Ovary (tissue), 9 donors: ENCODE measurements around the gene CERCAM. TPM values are rescaled to one million over a fixed set of nuclear protein-coding genes. Genes with fewer than 3 reads are reported as not detected.

ENCODE experiments used
- DNase-seq, 5 donors: peaks; one replicate each; pipeline ENCODE4 v3.0.0-alpha.2; 2019 to 2020
- H3K27ac ChIP-seq, 2 donors: fragments of 200-600 bp; one replicate each; pipeline versions ENCODE4 v1.5.1 to v1.8.0; 2019 to 2022
- H3K27me3 ChIP-seq: fragments of 200-600 bp; one replicate; pipeline ENCODE4 v1.8.0; 2022
- H3K36me3 ChIP-seq: fragments of 200-600 bp; sonication (generic); one replicate; pipeline ENCODE4 v1.5.1; 2019
- H3K4me1 ChIP-seq: one replicate; pipeline ENCODE4 v1.8.1; 2013; ENCODE audit warnings: mild to moderate bottlenecking, moderate library complexity; ENCODE audit not compliant: insufficient read depth
- H3K4me3 ChIP-seq: fragments of 200-600 bp; sonication (generic); one replicate; pipeline ENCODE4 v1.5.1; 2017
- H3K9me3 ChIP-seq, 2 donors: fragments of 200-600 bp in 1 of 2; sonication (generic) in 1 of 2; one replicate each; pipeline versions ENCODE4 v1.5.1 to v1.8.1; 2013 to 2019; ENCODE audit warnings: mild to moderate bottlenecking in 1 of 2, moderate library complexity in 1 of 2
- EP300 ChIP-seq: sonication (generic); formaldehyde crosslinking; IDR thresholded peaks from one replicate; pipeline ENCODE4 v1.6.1; 2017; ENCODE audit warnings: antibody characterized with exemption
- POLR2A ChIP-seq: fragments of 450-650 bp; IDR thresholded peaks from one replicate; pipeline ENCODE4 v1.6.1; 2017; ENCODE audit warnings: antibody characterized with exemption, mild to moderate bottlenecking, moderate library complexity
- WGBS, 3 donors: extraction: QIAGEN DNeasy Blood & Tissue Kit in 1 of 3; methylation state at CpG; one replicate each; pipeline versions ENCODE4 v1.1.5 to v1.1.7; 2013 to 2017; 5-methylcytosine and 5-hydroxymethylcytosine counted together
- intact Hi-C, 4 donors: fragments of 100-400 bp; cut with DNase I; formaldehyde crosslinking; loops; one replicate each; pipeline versions ENCODE4 v1.11.0 to v1.15.1; 2022 to 2023
- polyA plus RNA-seq, 2 donors: library from polyadenylated mRNA; stranded (reverse); fragments of 200-250 nt in 1 of 2; fragments of 350-450 nt in 1 of 2; fragmentation: Illumina TruSeq in 1 of 2; extraction: RNeasy Lipid Tissue Mini Kit (QIAGEN cat#74804) in 1 of 2; gene quantifications; one replicate each; pipeline ENCODE4 v1.2.3, GENCODE V29; 2013 to 2014
- total RNA-seq, 7 donors: library from RNA; depleted of rRNA in 2 of 7; stranded (reverse); fragments of >200 nt in 2 of 7; fragmentation: NEBNext Ultra II Directional in 3 of 7; extraction: Animal tissue kit (Norgen Biotek cat#: 25700) in 3 of 7; gene quantifications; one replicate each; pipeline versions ENCODE4 v1.1.0 to v1.2.4, GENCODE V29; 2016 to 2023
- TF ChIP-seq, protein P1 (sequence below), 3 donors: fragments of 450-650 bp in 2 of 3; fragments of 200-600 bp in 1 of 3; IDR thresholded peaks; one replicate each; pipeline versions ENCODE4 v1.5.1 to v1.8.0; 2016 to 2022; ENCODE audit warnings: antibody characterized with exemption in 3 of 3, mild to moderate bottlenecking in 1 of 3
- donor health status: DM: no; HTN: no; CAD: no; lungs with moderate emphysema.
- donor health status: DM: no; HTN: no; CAD: no.
- donor health status: Bipolar disorder and iron deficiency.
- donor health status: DM: yes; HTN: yes; CAD: no.
- donor health status: DM: no; HTN: no; CAD: no.
- donor health status: DM: yes; HTN: yes; CAD: no.

The CERCAM gene
- total and polyA plus RNA-seq, 9 donors = 19.6 to 63.9 (median 38.1) TPM

DNA sequence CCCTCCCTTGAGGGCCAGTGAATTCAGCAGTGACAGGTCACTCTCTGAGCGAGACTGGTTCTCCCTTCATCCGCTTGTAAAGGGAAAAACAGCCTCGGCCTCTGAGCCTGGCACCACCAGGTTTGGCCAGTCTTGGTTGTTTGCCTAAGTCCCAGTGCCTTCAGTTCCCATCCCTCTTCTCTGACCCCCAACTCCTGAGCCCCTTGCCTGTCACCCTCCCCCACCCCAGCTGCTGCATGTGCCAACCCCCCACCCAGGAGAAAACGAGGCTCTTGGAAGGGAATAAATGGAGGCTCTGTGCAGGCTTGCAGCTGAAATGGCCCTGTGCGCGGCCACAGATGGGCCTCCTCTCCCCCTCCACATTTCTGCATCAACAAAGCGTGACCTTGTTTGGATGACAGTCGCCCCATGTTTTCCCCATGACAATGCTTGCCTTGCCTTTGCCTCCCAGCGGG is 46.4 kb upstream of the CERCAM start:
- 76 to 80% (median 80%) methylated on average over 9 of the region's 9 CpGs for WGBS, 3 donors
- no peaks in the 10 kb centered on the region for H3K36me3 ChIP-seq
- TF ChIP-seq EP300 = no peak
- no peak for TF ChIP-seq POLR2A
- TF ChIP-seq, protein P1, sequence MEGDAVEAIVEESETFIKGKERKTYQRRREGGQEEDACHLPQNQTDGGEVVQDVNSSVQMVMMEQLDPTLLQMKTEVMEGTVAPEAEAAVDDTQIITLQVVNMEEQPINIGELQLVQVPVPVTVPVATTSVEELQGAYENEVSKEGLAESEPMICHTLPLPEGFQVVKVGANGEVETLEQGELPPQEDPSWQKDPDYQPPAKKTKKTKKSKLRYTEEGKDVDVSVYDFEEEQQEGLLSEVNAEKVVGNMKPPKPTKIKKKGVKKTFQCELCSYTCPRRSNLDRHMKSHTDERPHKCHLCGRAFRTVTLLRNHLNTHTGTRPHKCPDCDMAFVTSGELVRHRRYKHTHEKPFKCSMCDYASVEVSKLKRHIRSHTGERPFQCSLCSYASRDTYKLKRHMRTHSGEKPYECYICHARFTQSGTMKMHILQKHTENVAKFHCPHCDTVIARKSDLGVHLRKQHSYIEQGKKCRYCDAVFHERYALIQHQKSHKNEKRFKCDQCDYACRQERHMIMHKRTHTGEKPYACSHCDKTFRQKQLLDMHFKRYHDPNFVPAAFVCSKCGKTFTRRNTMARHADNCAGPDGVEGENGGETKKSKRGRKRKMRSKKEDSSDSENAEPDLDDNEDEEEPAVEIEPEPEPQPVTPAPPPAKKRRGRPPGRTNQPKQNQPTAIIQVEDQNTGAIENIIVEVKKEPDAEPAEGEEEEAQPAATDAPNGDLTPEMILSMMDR (IDR thresholded peaks at IDR 0.05) = no peak
- no peaks in the 10 kb centered on the region for H3K27me3 ChIP-seq
- no peaks in the 10 kb centered on the region for H3K9me3 ChIP-seq
- H3K4me1 ChIP-seq = peaks cover 1% of the 10 kb centered on the region
- H3K4me3 ChIP-seq = no peak overlapping the region
- intact Hi-C loops = no loop called here
- no peak for DNase-seq
- no peak overlapping the region for H3K27ac ChIP-seq

- no peaks in the 10 kb centered on the region for H3K9me3 ChIP-seq
- no peak overlapping the region for H3K4me3 ChIP-seq
- no peak overlapping the region for H3K27ac ChIP-seq
- no peaks in the 10 kb centered on the region for H3K27me3 ChIP-seq
- TF ChIP-seq, protein P1 (IDR thresholded peaks at IDR 0.05) = no peak
- no peak for TF ChIP-seq EP300
- TF ChIP-seq POLR2A = no peak
- WGBS, 3 donors = 48 to 54% (median 54%) methylated on average over 5 of the region's 5 CpGs
- intact Hi-C loops = no loop called here
- H3K4me1 ChIP-seq = peaks cover 1% of the 10 kb centered on the region
- DNase-seq = no peak
- H3K36me3 ChIP-seq = no peaks in the 10 kb centered on the region
Measured at GRCh38 chr9:128375865-128376264, 44.8 kb upstream of the CERCAM start.

- Histone ChIP-seq H3K4me3 (no peak overlapping the region), H3K27ac (no peak overlapping the region), H3K9me3 (no peaks in the 10 kb centered on the region), H3K4me1 (no peaks in the 10 kb centered on the region), H3K27me3 (no peaks in the 10 kb centered on the region), H3K36me3 (no peaks in the 10 kb centered on the region)
- intact Hi-C loops = no loop called here
- 56 to 66% (median 65%) methylated on average over 6 of the region's 6 CpGs for WGBS, 3 donors
- DNase-seq = no peak
- no peak for TF ChIP-seq POLR2A
- TF ChIP-seq EP300 = no peak
- TF ChIP-seq, protein P1 (IDR thresholded peaks at IDR 0.05) = no peak
Measured at GRCh38 chr9:128382261-128382660, 38.4 kb upstream of the CERCAM start.

DNA sequence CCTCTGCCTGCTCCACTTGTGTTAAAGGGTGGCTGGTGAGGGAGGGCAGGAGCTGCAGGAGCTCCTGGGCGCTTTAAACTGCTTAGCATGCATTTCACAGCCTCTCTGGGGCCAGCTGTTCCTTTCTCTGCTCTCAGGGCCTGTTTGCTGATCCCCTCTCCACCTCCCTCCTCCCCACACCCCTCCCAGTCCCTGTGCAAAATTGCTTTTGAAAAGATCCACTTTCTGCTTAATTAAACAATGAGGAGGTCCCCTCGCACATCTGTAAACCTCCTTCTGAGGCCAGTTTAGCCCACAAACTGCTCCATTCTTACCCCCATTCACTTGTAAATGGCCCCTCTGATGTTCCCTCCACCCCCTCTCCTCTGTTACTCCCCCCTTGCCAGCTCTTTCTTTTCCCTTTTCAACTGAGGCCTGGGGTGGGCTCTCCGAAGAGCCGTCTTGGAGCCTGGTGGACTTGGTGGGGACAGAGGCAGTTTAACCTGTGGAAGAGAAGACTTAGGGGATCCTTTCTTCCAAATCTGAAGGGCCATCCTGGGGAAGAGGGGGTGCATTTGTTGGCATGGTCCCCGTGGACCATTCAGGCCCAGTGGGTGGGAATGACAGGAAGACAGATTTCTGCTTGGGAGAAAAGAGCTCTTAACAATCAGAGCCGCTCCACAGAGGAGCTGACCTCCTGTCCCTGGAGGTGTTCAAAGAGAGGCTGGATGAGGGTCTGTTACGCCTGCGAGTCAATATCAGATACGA is 37.5 kb upstream of the CERCAM start:
- intact Hi-C loops = no loop called here

More for the DNA sequence above, 37.5 kb upstream of the CERCAM start:
- WGBS, 3 donors = 78 to 80% (median 78%) methylated on average over 9 of the region's 9 CpGs
- Histone ChIP-seq H3K36me3 (no peaks in the 10 kb centered on the region), H3K4me1 (no peaks in the 10 kb centered on the region), H3K27me3 (no peaks in the 10 kb centered on the region), H3K27ac (no peak overlapping the region), H3K9me3 (no peaks in the 10 kb centered on the region), H3K4me3 (no peak overlapping the region)
- TF ChIP-seq, protein P1 (IDR thresholded peaks at IDR 0.05) = no peak
- no peak for TF ChIP-seq EP300
- no peak for TF ChIP-seq POLR2A
- no peak for DNase-seq
